ENCODE results near the gene HK2.
A peak's percentile ranks its signal among the peaks of the same experiment; 100 is the strongest.
"Not testable (repeated sequence)": the region's sequence is repeated elsewhere in the genome, so short reads cannot be mapped to it uniquely, and the experiment has no call there.

HK2 gene

DNA sequence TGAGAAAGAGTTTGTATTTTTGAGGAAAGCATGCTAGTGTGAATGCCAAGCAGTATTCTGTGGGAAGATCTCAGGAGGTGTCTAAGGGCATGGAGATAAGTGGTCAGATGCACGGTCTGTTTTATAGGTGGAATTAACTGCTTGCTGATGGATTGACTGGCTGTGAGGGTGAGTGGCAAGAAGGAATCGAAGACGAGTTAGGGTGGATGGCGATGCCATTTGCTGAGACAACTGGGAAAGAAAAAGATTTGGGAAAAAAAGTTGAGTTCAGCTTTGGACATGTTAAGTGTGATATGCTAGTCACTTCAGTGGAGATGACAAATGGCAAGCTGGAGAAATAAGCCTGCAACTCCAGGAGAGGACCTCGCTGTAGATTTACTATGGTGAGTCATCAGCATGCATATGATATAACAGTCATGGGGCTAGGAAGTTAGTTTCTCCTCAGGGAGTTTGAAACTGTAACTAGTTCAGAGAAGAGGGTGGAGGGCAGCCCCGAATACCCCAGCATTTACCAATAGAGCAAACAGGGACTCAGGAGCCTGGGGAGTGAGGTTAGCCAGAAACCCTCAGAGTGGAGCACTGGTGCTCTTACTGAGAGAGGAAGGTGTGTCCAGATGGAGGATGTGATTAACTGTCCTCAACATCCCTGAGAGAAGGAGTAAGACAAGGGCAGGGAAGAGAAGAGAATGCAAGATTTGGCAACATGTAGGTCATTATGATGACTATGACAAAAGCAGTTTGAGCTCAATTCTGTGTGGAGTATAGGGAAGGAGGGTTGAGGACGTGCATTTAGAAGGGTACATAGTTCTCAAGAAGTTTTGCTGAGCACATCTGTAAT is 2.0 kb upstream of the HK2 start:
- Histone ChIP-seq H3K4me2 (ENCODE audit: low read length) (no peak overlapping the region), H3K79me2 (ENCODE audit: insufficient read depth, low read length) (peaks cover 15% of the 10 kb centered on the region), H3K9me2 (ENCODE audit: low read depth, low read length) (no peaks in the 10 kb centered on the region), H3K9me3 (ENCODE audit: low read length) (no peaks in the 10 kb centered on the region), H3K36me3 (ENCODE audit: insufficient read depth, low read length) (peaks cover 3% of the 10 kb centered on the region; the same call in 1 of the 2 replicates), H3K27ac (ENCODE audit: low read depth, low read length, poor library complexity, severe bottlenecking) (no peak overlapping the region), H3F3A (ENCODE audit: insufficient read depth, low read length) (no peaks in the 10 kb centered on the region), H3K4me3 (ENCODE audit: low read depth, low read length, poor library complexity, severe bottlenecking) (no peak overlapping the region), H3K9ac (ENCODE audit: low read length) (no peak overlapping the region), H3K27me3 (ENCODE audit: insufficient read depth, low read length) (no peaks in the 10 kb centered on the region), H3K4me1 (ENCODE audit: insufficient read depth, low read length, severe bottlenecking) (peaks cover 30% of the 10 kb centered on the region), H4K20me1 (ENCODE audit: insufficient read depth, low read length) (no peaks in the 10 kb centered on the region; the same call in 1 of the 2 replicates), H2AFZ (ENCODE audit: low read length) (no peak overlapping the region)
- TF ChIP-seq, protein P1, sequence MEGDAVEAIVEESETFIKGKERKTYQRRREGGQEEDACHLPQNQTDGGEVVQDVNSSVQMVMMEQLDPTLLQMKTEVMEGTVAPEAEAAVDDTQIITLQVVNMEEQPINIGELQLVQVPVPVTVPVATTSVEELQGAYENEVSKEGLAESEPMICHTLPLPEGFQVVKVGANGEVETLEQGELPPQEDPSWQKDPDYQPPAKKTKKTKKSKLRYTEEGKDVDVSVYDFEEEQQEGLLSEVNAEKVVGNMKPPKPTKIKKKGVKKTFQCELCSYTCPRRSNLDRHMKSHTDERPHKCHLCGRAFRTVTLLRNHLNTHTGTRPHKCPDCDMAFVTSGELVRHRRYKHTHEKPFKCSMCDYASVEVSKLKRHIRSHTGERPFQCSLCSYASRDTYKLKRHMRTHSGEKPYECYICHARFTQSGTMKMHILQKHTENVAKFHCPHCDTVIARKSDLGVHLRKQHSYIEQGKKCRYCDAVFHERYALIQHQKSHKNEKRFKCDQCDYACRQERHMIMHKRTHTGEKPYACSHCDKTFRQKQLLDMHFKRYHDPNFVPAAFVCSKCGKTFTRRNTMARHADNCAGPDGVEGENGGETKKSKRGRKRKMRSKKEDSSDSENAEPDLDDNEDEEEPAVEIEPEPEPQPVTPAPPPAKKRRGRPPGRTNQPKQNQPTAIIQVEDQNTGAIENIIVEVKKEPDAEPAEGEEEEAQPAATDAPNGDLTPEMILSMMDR (IDR thresholded peaks at IDR 0.05; ENCODE audit: low read length): no peak
- TF ChIP-seq EZH2 (IDR thresholded peaks at IDR 0.05; ENCODE audit: borderline replicate concordance, low read length): no peak

DNA sequence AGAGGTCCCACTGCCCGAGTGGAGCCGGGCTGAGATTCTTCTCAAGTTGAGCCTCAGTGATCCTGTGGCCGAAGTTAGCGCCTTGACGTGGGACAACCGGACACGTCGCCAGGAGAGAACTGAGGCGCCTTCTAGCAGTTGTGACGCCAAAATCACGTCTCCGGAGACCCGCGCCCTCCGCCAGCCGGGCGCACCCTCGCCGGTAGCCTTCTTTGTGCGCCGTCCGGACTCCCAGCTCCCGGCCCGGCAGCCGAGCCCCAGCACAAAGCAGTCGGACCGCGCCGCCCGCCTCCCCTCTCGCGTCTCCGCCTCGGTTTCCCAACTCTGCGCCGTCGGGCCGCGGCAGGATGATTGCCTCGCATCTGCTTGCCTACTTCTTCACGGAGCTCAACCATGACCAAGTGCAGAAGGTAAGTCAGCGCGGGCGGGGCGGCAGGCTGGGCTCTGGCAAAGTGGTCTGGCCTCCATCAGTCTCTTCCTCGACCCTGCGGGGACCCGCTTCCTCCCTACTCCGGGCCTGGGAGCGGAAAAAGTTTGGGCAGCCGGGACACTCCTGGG is 386 bp downstream of the HK2 start:
- peaks cover 14% of the 10 kb centered on the region; the same call in 1 of the 2 replicates for H3K36me3 ChIP-seq (ENCODE audit: insufficient read depth, low read length)
- not testable (repeated sequence) for H4K20me1 ChIP-seq (ENCODE audit: insufficient read depth, low read length); H3F3A ChIP-seq (ENCODE audit: insufficient read depth, low read length); H3K27me3 ChIP-seq (ENCODE audit: insufficient read depth, low read length); H2AFZ ChIP-seq (ENCODE audit: low read length); H3K9me2 ChIP-seq (ENCODE audit: low read depth, low read length); H3K9me3 ChIP-seq (ENCODE audit: low read length)
- H3K4me3 ChIP-seq (ENCODE audit: low read depth, low read length, poor library complexity, severe bottlenecking): peak overlapping the region; percentile 90
- H3K4me1 ChIP-seq (ENCODE audit: insufficient read depth, low read length, severe bottlenecking): peaks cover 28% of the 10 kb centered on the region
- peak overlapping the region; percentile 94 for H3K9ac ChIP-seq (ENCODE audit: low read length)
- H3K27ac ChIP-seq (ENCODE audit: low read depth, low read length, poor library complexity, severe bottlenecking): peak overlapping the region; percentile 71
- peak overlapping the region; percentile 91 for H3K4me2 ChIP-seq (ENCODE audit: low read length)
- peaks cover 39% of the 10 kb centered on the region for H3K79me2 ChIP-seq (ENCODE audit: insufficient read depth, low read length)

DNA sequence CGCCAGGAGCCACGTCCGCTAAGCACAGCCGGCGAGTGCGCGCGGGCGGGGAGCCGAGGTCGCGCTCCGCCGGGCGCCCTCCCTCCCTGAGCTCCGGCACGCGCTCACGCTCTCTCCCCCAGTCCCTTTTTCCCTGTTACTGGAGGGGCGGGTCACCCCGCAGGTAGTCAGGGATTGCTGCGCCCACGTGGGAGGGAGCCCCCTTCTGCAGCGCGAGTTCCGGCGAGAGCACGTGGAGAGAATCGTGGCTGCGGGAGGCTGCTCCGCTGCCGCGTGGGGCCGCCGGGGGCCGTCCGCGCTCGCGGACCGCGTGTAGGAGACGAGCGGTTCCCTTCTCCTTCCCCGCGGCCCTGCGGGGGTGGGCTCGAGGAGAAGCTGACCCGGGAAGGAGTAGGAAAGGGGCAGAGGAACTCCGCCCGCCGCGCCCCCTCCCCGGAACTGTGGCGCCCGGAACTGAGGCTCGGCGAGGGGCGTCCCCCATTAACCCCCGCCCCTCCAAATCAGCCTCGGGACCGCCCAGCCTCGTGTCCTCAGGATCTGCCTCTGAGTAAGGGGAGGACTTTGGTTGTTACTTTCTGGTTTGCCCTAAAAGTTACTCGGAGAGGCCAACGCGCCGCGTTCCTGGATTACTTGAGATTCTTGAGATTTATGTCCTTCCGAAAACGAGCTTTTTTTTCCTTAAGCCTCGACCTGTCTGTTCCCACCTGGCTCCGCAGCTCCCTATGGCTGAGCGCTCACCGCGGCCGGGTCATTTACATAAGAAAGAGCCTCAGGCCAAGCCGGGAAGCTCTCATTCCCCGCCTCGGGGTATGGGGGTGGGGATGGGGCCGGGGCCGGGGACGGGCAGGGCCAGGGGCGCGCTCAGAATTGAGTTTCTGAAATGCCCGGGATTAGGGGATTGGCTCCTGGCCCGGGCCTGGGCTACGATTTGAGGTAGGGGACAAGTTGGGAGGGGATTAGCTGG is 1.1 kb downstream of the HK2 start:
- Histone ChIP-seq H3K4me1 (ENCODE audit: insufficient read depth, low read length, severe bottlenecking) (peaks cover 28% of the 10 kb centered on the region), H3K9me2 (ENCODE audit: low read depth, low read length) (no peaks in the 10 kb centered on the region), H3K4me3 (ENCODE audit: low read depth, low read length, poor library complexity, severe bottlenecking) (peak overlapping the region; percentile 90), H2AFZ (ENCODE audit: low read length) (no peak overlapping the region), H3K27me3 (ENCODE audit: insufficient read depth, low read length) (no peaks in the 10 kb centered on the region), H3K36me3 (ENCODE audit: insufficient read depth, low read length) (peaks cover 17% of the 10 kb centered on the region; the same call in 1 of the 2 replicates), H3K4me2 (ENCODE audit: low read length) (peak overlapping the region; percentile 91), H3K27ac (ENCODE audit: low read depth, low read length, poor library complexity, severe bottlenecking) (peak overlapping the region; percentile 71), H3K9ac (ENCODE audit: low read length) (peak overlapping the region; percentile 94), H3K9me3 (ENCODE audit: low read length) (no peaks in the 10 kb centered on the region), H3K79me2 (ENCODE audit: insufficient read depth, low read length) (peaks cover 43% of the 10 kb centered on the region), H3F3A (ENCODE audit: insufficient read depth, low read length) (no peaks in the 10 kb centered on the region), H4K20me1 (ENCODE audit: insufficient read depth, low read length) (no peaks in the 10 kb centered on the region; the same call in 1 of the 2 replicates)
- TF ChIP-seq, protein P1 (IDR thresholded peaks at IDR 0.05; ENCODE audit: low read length): no peak
